NCI-H748 (cell line): ENCODE results near the gene MYL6.
"Not testable (repeated sequence)": the region's sequence is repeated elsewhere in the genome, so short reads cannot be mapped to it uniquely, and the experiment has no call there.

Source experiments
- DNase-seq: peaks from one replicate; lab custom pipeline; 2025; ENCODE audit not compliant: unreplicated experiment; lab: John Stamatoyannopoulos, UW

The MYL6 gene

DNA sequence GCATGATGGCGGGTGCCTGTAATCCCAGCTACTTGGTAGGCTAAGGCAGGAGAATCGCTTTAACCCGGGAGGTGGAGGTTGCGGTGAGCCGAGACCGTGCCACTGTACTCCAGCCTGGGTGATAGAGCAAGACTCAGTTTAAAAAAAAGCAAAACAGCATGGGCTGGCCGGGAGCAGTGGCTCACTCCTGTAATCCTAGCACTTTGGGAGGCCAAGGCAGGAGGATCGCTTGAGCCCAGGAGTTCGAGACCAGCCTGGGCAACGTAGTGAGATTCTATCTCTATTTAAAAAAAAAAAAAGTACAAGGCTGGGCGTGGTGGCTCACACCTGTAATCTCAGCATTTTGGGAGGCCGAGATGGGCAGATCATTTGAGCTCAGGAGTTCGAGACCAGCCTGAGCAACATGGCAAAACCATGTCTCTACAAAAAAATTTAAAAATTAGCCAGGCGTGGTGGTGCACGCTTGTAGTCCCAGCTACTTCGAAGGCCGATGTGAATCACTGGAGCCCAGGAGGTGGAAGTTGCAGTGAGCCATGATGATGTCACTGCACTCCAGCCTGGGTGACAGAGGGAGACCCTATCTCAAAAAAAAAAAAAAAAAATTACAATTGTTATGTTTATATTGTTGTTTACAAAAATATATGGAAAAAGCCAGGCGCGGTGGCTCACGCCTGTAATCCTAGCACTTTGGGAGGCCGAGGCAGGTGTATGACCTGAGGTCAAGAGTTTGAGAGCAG, 1.5 kb upstream of the MYL6 start:
- not testable (repeated sequence) for DNase-seq

DNA sequence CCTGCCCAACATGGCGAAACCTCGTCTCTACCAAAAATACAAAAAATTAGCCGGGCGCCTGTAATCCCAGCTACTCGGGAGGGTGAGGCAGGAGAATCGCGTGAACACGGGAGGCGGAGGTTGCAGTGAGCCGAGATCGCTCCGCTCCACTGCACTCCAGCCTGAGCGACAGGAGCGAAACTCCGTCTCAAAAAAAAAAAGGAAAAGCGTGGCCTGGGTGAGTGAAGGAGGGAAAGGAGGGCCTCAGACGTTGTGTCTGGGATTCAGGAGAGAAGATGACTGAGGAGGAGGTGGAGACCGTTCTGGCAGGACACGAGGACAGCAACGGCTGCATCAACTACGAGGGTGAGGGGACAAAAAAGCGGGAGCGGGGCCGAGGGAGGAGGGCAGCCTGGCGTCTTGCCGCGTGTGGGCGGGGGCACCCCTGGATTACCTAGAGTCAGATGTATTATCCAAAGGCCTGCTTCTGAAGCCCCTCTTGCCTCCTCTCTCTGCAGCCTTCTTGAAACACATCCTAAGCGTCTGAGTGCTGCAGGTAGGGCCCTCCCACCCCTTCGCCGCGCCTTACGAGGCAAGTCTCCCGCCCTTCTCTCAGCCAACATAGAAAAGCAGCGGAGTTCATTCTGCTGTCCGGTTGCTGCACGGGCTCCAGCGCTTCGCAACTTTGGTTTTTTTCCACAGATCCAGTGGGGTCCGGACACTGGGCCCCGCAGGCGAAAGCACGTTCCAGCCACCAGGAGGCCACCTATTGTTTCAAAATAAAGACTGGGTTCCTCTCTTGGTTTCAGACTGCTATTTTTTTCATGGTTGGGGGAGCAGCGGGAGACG, 744 bp upstream of the MYL6 start:
- peak; percentile 86 for DNase-seq

DNA sequence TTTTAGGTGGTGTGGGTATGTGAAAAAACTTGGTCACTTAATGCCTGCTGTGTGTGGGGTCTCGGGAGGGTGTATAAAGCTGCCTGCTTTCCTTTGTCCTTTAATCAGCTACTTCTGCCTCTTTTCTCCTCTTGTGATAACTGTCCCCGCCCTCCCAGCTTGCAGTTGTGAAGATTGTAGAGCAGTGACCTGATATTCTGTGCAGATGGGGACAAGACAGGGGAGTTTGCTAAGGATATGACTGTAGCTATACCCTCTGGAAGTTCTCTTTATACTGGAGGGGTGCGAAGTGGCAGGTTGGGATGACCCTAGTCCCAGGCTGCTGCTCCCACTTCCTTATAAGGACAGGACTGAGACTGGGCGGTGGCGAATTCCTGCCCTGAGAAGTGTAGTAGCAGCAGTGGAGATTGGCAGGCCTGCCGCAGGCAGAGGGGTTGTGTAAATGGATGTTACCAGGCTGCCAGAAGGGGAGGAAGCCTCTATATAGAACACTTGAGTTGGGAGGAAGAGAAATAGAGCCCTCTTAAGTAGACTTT, 835 bp downstream of the MYL6 start:
- DNase-seq, result peak; percentile 27

DNA sequence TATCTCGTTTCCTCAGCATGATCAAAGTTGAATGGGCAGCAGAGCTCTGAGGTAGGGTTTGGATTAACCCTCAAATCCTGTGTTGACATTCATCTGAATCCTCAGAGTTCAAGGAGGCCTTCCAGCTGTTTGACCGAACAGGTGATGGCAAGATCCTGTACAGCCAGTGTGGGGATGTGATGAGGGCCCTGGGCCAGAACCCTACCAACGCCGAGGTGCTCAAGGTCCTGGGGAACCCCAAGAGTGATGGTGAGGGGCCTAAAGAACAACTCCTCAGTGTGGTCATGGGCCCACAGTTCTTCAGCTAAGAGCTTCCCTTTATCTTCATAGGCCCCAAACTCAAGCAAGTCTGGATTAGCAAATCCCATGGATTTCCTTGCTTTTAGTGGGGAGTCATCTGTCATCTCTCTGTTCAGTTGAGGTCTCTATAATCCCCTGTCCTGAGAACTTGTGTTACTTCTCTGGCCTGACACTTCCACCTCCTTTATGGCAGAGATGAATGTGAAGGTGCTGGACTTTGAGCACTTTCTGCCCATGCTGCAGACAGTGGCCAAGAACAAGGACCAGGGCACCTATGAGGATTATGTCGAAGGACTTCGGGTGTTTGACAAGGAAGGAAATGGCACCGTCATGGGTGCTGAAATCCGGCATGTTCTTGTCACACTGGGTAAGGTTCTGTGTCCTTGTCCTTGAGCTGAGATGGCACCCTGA, 1.5 kb downstream of the MYL6 start:
- DNase-seq, result no peak

DNA sequence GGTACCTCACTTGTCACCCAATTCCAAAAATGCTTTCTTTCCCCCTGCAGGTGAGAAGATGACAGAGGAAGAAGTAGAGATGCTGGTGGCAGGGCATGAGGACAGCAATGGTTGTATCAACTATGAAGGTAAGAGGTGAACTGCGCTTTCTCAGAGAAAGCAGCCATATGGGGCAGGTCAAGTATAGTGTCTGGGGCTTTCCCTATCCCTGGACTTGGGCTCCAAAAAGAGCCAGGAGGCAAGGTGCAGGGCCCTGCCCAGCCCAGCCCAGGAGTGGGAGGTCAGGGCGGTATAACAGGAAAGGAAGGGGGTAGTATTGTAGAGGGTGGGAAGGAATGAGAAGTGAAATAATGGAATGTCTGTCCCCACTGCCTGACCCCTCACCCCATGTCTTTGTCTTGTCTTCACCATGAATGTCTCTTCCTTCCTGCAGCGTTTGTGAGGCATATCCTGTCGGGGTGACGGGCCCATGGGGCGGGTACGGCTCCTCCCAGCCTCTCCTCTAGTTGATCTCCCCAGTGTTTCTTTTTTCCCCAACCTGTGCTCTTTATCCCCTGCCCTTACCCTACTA, 2.1 kb downstream of the MYL6 start:
- DNase-seq, result no peak

DNA sequence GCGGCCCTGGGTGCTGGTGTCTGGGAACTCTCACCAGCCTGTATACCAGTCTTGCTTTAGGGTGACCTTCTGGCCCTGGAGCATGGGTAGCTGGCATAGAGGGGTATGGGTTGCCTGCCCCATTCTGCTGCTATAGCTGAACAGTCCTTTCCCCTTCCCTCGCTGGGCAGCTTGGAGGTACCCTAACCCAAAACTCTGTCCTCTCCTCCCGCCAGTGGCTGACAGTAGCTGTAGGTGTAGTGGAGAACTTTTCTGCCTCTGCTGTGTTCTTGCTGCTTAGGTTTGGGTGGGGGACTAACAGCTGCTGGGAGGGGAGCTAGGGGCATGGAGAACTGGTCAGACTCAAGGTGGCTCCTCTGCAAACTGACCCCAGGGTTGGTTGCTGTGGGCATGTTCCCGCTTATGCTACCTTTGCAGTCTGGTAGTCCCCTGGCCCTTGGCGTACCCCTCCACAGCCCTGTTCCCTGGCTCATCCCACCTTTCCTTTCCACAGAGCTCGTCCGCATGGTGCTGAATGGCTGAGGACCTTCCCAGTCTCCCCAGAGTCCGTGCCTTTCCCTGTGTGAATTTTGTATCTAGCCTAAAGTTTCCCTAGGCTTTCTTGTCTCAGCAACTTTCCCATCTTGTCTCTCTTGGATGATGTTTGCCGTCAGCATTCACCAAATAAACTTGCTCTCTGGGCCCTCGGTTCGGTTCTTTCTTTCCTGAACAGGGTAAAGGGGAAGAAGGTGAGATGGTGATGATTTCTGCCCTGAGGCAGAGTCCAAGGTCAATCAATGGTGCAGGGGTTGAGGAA, 2.9 kb downstream of the MYL6 start:
- no peak for DNase-seq

DNA sequence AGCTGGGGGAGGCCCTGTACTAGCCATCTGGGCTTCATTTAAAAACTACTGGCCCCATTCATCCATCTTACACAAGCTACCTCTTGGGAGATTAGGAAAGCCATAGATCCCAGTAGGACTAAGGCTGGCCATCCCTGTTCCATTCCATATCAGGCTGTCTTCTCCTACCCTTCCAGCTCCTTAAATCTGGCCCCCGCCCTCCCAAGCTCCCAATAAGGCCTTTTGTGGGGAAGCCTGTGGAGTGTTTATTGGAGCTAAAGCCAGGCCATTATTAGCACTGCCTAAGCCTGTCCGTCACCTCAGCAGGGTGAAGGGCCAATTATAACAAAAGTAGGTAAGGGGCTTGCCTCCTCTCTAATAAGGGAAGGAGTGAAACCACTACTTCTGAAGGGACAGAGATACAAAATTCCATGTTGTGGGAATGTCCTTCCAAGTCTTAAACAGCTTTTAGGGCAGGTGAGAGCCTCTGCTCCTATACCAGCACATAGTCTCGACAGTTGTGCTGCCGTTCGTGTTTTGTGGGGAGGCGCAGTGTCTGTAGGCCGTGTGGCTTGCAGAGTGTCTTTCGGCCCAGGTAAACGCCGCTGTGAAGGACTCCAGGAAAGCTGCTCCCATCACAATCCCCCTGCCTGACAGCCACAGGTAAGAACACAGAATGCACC, 3.7 kb downstream of the MYL6 start:
- DNase-seq, result no peak

DNA sequence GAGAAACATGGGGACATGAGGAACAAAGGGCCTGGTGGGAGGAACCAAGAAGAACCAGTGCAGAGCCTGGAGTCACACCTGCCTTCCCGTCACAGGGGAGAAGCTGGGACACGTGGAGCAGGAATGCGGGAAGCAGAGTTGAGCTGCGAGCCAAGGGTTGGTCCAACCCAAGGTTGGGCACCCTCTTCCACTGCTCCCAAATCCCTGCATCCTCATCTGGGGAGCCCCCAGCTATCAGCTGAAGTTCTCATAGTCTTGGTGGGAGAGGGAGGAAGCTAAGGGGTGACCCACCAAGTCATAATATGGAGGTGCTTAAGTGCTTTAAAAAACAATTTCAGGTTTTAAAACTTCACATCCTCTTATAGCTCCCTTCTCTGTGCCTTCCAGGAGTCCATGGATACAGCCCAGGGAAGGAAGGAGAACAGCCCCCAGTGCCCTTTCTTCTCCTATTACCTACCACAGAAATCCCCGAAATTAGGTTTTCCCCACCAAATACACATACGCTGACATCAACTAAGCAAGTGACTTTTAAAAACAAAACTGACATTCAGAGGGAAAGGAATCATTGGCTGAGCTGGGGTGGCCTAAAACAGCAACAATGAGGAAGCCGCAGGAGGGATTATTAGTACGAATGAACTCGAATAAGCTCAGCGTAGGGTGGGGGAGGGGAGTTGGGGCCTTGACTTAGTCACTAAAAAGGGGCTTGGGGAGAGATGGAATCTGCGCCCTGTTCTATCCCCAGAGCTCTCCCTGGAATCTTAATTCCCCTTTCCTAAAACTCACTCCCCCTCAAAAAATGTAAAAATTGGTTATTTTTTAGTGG, 4.5 kb downstream of the MYL6 start:
- no peak for DNase-seq

DNA sequence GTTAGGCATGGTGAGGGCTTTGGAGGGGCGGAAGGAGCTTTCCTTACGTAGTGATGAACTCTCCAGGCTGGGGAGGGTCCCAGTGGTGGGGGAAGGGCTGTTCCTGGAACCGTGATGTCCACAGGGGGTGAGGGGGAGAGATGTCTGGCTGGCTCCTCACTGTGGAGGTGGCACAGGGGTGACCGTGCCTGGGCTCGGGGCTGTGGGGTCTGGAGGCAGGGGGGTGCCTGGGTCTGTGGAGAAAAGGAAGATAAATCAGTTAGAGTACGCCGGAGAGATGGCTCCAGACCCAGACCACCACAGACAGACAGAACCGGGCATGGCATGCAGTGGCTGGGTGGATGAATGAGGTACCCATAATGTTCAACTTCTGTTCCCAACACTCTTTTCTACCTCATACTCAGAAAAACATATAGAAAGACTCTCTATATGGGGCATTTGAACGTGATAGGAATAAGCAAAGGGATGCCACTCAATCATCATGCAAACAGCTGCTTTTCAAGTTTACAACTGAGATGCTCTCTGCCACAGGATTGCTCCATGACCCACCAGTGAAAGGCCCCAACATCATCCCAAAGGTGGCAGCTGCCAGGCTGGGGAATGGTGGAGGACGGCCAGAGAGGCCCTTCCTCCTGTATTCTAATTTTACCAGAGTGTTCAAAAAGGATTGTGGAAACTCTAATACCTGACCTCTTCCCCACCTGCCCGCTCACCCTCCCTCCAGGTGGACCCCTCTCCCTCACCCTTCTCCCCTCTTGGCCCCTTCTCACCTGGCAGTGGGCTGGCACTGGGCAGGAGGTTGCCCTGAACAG, 5.6 kb downstream of the MYL6 start:
- DNase-seq, result no peak

DNA sequence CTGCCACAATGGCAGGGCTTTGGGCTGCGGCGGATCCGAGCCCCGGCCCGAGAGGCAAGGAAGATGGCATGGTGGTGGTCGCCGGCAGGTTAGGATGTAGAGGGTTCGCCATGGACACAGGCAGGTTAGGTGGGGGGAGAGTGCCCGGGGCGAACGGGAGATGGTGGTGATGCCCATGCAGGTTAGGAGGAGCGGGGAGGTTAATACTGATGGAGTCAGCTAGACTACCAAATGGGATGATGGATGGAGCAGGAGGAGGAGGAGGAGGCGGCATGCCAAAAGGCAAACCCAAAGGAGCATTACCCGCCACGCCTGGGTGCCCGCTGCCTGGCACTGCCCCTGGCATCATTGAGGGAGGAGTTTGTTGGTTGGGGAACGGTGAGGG, 6.2 kb downstream of the MYL6 start:
- no peak for DNase-seq

DNA sequence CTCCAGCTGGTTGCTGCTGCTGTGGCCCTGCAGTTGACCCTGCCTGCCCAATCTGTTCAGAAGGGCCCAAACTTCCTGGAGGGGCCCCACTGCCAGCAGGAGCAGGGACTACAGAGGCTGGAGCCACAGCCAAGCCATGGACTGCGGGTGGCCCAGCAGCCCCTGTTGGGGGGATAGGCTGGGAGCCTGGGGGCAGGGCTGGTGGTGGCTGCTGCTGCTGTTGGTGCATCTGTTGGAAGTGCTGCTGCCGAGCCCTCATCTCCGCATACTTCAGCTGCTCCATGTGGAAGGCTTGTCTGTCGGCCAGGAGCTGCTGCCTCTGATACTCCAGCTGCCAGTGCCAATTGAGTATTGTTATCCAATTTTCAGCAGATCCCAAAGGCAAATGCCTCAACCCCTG, 7.2 kb downstream of the MYL6 start:
- no peak for DNase-seq

DNA sequence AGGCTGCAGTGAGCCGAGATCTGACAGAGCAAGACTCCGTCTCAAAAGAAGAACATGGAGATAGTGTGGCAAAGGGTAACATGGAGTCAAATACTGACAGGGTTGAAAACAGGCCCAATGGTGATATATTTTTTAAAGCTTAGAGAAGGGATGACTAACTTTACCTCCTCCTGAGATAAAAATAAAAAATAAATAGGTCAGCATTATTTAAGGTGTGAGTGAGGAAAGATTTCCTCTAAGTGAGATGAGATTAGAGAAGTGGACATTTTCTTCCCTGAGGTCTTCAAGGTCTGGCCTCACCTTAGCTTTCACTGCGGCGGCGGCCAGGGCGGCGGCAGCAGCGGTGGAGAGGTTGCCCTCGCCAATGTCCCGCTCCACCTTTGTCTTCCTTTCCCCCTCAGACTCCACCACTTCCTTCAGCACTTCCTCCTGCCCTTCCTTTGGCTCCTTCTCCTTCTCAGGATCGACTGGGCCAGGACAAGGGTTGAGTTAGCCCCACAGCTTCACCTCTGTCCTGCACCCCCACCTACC, 11.1 kb downstream of the MYL6 start:
- no peak for DNase-seq

DNA sequence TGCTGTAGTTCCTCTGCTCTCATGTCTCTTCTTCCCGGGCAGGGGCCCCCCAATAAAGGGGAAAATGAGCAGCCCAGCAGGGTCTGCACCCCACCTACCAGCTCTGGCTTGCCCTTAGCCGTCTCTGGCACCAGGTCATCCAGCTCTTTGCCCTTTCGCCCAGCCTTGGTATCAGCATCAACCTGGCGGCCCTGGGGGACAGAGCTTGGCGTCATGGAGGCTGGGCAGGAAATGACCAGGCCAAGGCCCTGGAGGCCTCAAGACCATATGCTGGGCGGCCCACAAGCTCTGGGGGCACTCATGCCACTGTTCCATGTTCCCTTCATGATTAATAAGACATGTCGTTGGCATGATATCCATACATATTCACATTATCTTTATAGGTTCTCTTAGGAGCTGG, 14.7 kb downstream of the MYL6 start:
- no peak for DNase-seq

DNA sequence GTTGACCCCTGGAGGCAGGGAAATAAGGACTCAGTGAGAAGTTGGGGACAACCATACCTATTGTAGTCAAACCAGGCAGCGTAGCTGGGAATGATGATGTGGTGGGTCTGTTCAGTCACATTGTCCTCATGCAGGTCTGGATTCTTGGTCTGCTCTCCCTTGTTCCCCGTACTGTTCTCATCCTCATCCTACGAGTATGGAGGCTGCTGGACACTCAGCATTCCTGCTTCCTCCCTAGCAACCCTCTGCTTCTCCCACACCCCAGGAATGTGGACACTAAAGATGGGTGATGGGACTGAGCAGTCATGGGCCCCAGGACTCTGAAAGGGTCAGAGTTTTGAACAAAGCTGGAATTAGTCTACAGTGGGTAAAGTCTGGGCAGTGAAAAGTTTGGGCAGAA, 20.2 kb downstream of the MYL6 start:
- DNase-seq, result no peak

DNA sequence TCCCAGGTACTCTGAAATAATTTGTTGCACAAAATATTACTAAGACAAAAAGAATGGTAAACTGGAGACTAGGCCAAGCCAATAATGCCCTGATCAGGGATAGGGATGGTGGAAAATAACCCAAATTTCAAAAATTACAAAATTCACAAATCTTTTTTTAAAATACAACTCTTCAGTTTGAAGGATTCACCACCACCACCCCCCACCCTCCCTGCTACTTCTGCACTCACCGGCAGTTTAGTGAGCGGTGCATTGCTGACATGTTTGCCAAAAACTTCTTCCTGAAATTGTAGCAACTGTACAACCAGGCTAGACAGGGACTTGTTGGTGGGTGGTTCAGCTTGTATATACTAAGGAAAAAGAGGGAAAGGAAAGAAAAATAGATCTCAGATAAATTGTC, 28.8 kb downstream of the MYL6 start:
- no peak for DNase-seq

DNA sequence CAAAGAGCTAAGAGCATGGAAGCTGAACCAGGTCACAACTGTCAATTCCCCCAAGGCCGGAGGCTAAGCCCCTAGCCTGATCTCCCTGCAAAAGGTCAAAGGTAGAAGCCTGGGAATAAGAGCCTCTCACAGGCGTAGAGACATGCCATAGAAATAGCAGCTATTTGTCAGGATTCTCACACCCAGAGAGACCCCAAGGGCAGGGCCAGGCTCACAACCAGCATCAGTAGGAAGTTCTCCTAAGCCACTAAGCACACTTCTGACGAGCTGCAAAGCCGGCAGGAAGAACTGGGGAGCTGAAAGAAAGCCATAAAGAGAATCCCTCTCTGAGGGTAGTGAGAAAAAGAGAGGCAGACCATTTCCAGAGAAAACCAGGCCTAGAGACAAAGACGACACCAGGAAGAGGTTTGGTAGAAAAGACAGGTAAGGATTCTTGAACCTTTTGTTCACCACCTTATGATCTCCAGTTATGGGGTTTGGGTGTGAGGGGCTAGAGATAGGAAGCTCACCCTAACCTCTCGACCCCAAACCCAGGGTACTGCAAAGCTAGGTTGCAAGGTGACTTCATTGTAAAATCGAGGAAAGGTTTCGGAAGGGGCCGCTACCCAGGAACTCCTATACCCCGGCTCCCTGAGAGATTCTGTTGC, 30.1 kb downstream of the MYL6 start:
- DNase-seq, result no peak

DNA sequence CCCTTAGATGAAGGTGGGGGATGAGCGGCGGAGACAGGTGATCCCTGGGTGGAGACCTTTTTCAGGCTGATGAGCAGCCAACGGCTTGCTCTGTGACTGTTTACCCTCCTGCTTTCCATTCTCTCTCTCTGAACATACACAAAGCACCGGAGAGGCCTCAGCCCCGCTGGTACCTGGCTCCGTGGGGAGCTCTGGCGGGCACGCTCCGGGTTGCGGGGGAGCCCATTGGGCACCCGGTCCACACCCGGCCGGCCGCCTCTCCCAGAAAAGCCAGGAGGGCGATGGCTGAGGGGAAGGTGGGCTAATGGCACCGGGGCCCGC, 30.6 kb downstream of the MYL6 start:
- peak; percentile 64 for DNase-seq
